ENCODE data around the gene NFIA.

Gene NFIA

GRCh38 chr1:61102041-61102440 is 19.7 kb downstream of the NFIA start:
- DNase-seq (ENCODE audit: low read depth, low spot score): no peak

GRCh38 chr1:61102621-61103020 is 20.3 kb downstream of the NFIA start:
- no peak for DNase-seq (ENCODE audit: low read depth, low spot score)

- no peak for DNase-seq (ENCODE audit: low read depth, low spot score)
Measured at GRCh38 chr1:61104220-61104671, 21.9 kb downstream of the NFIA start.

- DNase-seq (ENCODE audit: low read depth, low spot score): no peak
Measured at GRCh38 chr1:61107638-61108037, 25.3 kb downstream of the NFIA start.

GRCh38 chr1:61109158-61109557 is 26.8 kb downstream of the NFIA start:
- no peak for DNase-seq (ENCODE audit: low read depth, low spot score)

- no peak for DNase-seq (ENCODE audit: low read depth, low spot score)
Measured at GRCh38 chr1:61109910-61110309, 27.5 kb downstream of the NFIA start.

GRCh38 chr1:61110554-61110953 is 28.2 kb downstream of the NFIA start:
- no peak for DNase-seq (ENCODE audit: low read depth, low spot score)

- DNase-seq (ENCODE audit: low read depth, low spot score): no peak
Measured at GRCh38 chr1:61111084-61112004, 29.0 kb downstream of the NFIA start.

- DNase-seq (ENCODE audit: low read depth, low spot score): no peak
Measured at GRCh38 chr1:61114178-61114870, 32.0 kb downstream of the NFIA start.

GRCh38 chr1:61115436-61115835 is 33.1 kb downstream of the NFIA start:
- no peak for DNase-seq (ENCODE audit: low read depth, low spot score)

- no peak for DNase-seq (ENCODE audit: low read depth, low spot score)
Measured at GRCh38 chr1:61116421-61116820, 34.1 kb downstream of the NFIA start.

- DNase-seq (ENCODE audit: low read depth, low spot score): no peak
Measured at GRCh38 chr1:61117283-61117682, 34.9 kb downstream of the NFIA start.

GRCh38 chr1:61119085-61119484 is 36.7 kb downstream of the NFIA start:
- DNase-seq (ENCODE audit: low read depth, low spot score): no peak

GRCh38 chr1:61120246-61120840 is 38.0 kb downstream of the NFIA start:
- no peak for DNase-seq (ENCODE audit: low read depth, low spot score)

- DNase-seq (ENCODE audit: low read depth, low spot score): no peak
Measured at GRCh38 chr1:61120998-61121397, 38.6 kb downstream of the NFIA start.

GRCh38 chr1:61121631-61122030 is 39.3 kb downstream of the NFIA start:
- no peak for DNase-seq (ENCODE audit: low read depth, low spot score)

- DNase-seq (ENCODE audit: low read depth, low spot score): no peak
Measured at GRCh38 chr1:61122389-61122788, 40.0 kb downstream of the NFIA start.

GRCh38 chr1:61123326-61123725 is 41.0 kb downstream of the NFIA start:
- no peak for DNase-seq (ENCODE audit: low read depth, low spot score)

- DNase-seq (ENCODE audit: low read depth, low spot score): no peak
Measured at GRCh38 chr1:61124078-61124477, 41.7 kb downstream of the NFIA start.

GRCh38 chr1:61124696-61125095 is 42.3 kb downstream of the NFIA start:
- DNase-seq (ENCODE audit: low read depth, low spot score): no peak

- DNase-seq (ENCODE audit: low read depth, low spot score): no peak
Measured at GRCh38 chr1:61125263-61125662, 42.9 kb downstream of the NFIA start.

- no peak for DNase-seq (ENCODE audit: low read depth, low spot score)
Measured at GRCh38 chr1:61125895-61126294, 43.5 kb downstream of the NFIA start.

Data from activated CD4-positive, CD25-positive, alpha-beta regulatory T cell treated with anti-CD3 and anti-CD28 coated beads, Interleukin-2, amount 50 U/mL, for 16 hours (primary cell).